HepG2 (cell line): ENCODE data around the gene PIEZO1. TPM values are rescaled to one million over a fixed set of nuclear protein-coding genes. Genes with fewer than 3 reads are reported as not detected.
A peak's percentile ranks its signal among the peaks of the same experiment; 100 is the strongest.

ENCODE experiments used
- AGO1 ChIP-seq: fragments of 200-400 bp; formaldehyde crosslinking; IDR thresholded peaks from 2 replicates; pipeline ENCODE4 v1.6.1; 2017; ENCODE audit warnings: mild to moderate bottlenecking, low read depth, low read length, moderate library complexity; ENCODE audit not compliant: poor library complexity, severe bottlenecking
- CBX5 ChIP-seq: sonication (generic); formaldehyde crosslinking; IDR thresholded peaks from 2 replicates; pipeline ENCODE4 v1.4.0; 2020; ENCODE audit warnings: missing genetic modification reagents, borderline replicate concordance
- GPN1 ChIP-seq: sonication (generic); formaldehyde crosslinking; IDR thresholded peaks from 2 replicates; pipeline ENCODE4 v1.5.1; 2020; ENCODE audit warnings: missing genetic modification reagents, borderline replicate concordance
- HOXA5 ChIP-seq: sonication (generic); formaldehyde crosslinking; IDR thresholded peaks from 2 replicates; pipeline ENCODE4 v1.4.0; 2020; ENCODE audit warnings: missing genetic modification reagents
- ISL2 ChIP-seq: sonication (generic); formaldehyde crosslinking; IDR thresholded peaks from 2 replicates; pipeline ENCODE4 v1.5.0; 2020; ENCODE audit warnings: missing genetic modification reagents
- KMT2B ChIP-seq: IDR thresholded peaks from 2 replicates; pipeline ENCODE4 v1.6.1; 2016; ENCODE audit warnings: missing genetic modification reagents, missing compliant biosample characterization
- MAFF ChIP-seq: IDR thresholded peaks from 2 replicates; pipeline ENCODE4 v1.6.1; 2011; ENCODE audit warnings: low read depth, low read length, improper control_type of control experiment
- RBM22 ChIP-seq: fragments of 200-400 bp; formaldehyde crosslinking; optimal IDR thresholded peaks from 2 replicates; pipeline ENCODE3; 2017; ENCODE audit warnings: mild to moderate bottlenecking, low read length, moderate library complexity
- RCOR2 ChIP-seq: IDR thresholded peaks from 2 replicates; pipeline ENCODE4 v1.6.1; 2016; ENCODE audit warnings: missing biosample characterization, missing genetic modification reagents
- SMARCC2 ChIP-seq: fragments of 450-650 bp; IDR thresholded peaks from 2 replicates; pipeline ENCODE4 v1.6.1; 2017; ENCODE audit warnings: antibody characterized with exemption, mild to moderate bottlenecking
- SOX13 ChIP-seq, 3 experiments: fragments of 450-650 bp in 1 of 3; sonication (generic) in 1 of 3; formaldehyde crosslinking in 1 of 3; IDR thresholded peaks in 2 of 3; conservative IDR thresholded peaks in 1 of 3; 2 replicates each; pipeline versions ENCODE4 v1.5.0 to v1.6.1; 2016 to 2020; ENCODE audit warnings: antibody characterized with exemption in 1 of 3, mild to moderate bottlenecking in 1 of 3, missing compliant biosample characterization in 1 of 3, missing genetic modification reagents in 1 of 3, moderate library complexity in 1 of 3
- SP2 ChIP-seq: sonication (generic); formaldehyde crosslinking; IDR thresholded peaks from 2 replicates; pipeline ENCODE4 v1.5.1; 2020; ENCODE audit warnings: mild to moderate bottlenecking, missing genetic modification reagents
- STAT5B ChIP-seq: sonication (generic); formaldehyde crosslinking; IDR thresholded peaks from 2 replicates; pipeline ENCODE4 v1.4.0; 2020; ENCODE audit warnings: missing genetic modification reagents
- ZFP41 ChIP-seq: sonication (generic); formaldehyde crosslinking; IDR thresholded peaks from 2 replicates; pipeline ENCODE4 v1.4.0; 2020; ENCODE audit warnings: mild to moderate bottlenecking, missing genetic modification reagents, borderline replicate concordance
- ZNF335 ChIP-seq: sonication (generic); formaldehyde crosslinking; IDR thresholded peaks from 2 replicates; pipeline ENCODE4 v1.4.0; 2020; ENCODE audit warnings: missing genetic modification reagents
- polyA plus RNA-seq, 8 experiments: library from polyadenylated mRNA; depleted of rRNA in 3 of 8; stranded (reverse) in 7 of 8; unstranded in 1 of 8; fragments of >200 nt; fragmentation: Illumina TruSeq in 4 of 8; extraction: Trizol in 4 of 8; gene quantifications; 2 replicates each; pipeline versions ENCODE4 v1.2.1 to v1.2.3, GENCODE V29; 2011 to 2016; ENCODE audit warnings: low read depth in 4 of 8, missing spikeins in 1 of 8, mixed read lengths in 1 of 8; ENCODE audit not compliant: insufficient read depth in 1 of 8
- total RNA-seq, 5 experiments: library from RNA; depleted of rRNA; stranded (reverse); fragments of >200 nt; fragmentation: Illumina TruSeq; extraction: Trizol; gene quantifications; 2 replicates each; pipeline ENCODE4 v1.2.3, GENCODE V29; 2016; ENCODE audit warnings: low read depth in 1 of 5
- TF ChIP-seq, protein P1 (sequence below): sonication (generic); formaldehyde crosslinking; IDR thresholded peaks from 2 replicates; pipeline ENCODE4 v1.5.0; 2020; ENCODE audit warnings: mild to moderate bottlenecking, missing genetic modification reagents, borderline replicate concordance
- TF ChIP-seq, protein P2 (sequence below): sonication (generic); formaldehyde crosslinking; IDR thresholded peaks from 2 replicates; pipeline ENCODE4 v1.5.1; 2020; ENCODE audit warnings: missing genetic modification reagents, mild to moderate bottlenecking, borderline replicate concordance
- TF ChIP-seq, protein P3 (sequence below): IDR thresholded peaks from 2 replicates; pipeline ENCODE4 v1.6.1; 2016; ENCODE audit warnings: mild to moderate bottlenecking, missing biosample characterization, missing genetic modification reagents
- TF ChIP-seq, protein P4 (sequence below): sonication (generic); formaldehyde crosslinking; IDR thresholded peaks from 2 replicates; pipeline ENCODE4 v1.4.0; 2020; ENCODE audit warnings: missing genetic modification reagents, mild to moderate bottlenecking, borderline replicate concordance
- TF ChIP-seq, protein P5 (sequence below): IDR thresholded peaks from 2 replicates; pipeline ENCODE4 v1.6.1; 2016; ENCODE audit warnings: missing compliant biosample characterization, missing genetic modification reagents, borderline replicate concordance

PIEZO1 gene
- total and polyA plus RNA-seq, 2 of the 13 experiments (the other 11 are each of a cell fraction or from before 2014, with no cell fraction given), result 67.9 to 85.0 TPM

DNA sequence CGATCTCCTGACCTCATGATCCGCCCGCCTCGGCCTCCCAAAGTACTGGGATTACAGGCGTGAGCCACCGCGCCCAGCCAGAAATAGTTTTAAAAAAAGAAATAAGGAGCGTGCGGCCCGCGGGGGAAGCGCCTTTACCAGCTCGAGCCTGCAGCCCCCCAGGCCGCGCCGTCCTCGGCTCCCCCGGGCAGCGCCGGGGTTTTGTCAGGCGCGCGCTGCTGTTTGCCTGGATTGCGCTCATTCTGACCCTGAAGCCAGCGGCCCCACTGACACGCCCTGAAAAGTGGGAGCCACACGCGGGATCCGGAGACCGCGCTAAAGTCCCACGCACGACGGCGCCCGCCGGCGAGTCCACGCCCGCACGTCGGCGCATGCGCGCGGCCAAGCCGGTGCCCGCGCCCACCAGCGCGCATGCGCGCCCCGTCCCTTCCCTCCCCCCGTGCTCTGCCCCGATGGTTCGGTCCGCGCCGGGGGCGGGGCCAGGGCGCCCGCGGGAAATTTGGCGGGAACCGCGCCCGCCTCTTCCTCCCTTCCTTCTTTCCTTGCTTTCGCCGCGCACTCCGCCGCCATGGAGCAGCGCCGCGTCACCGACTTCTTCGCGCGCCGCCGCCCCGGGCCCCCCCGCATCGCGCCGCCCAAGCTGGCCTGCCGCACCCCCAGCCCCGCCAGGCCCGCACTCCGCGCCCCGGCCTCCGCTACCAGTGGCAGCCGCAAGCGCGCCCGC is 18.4 kb upstream of the PIEZO1 start, which contains the start of gene CDT1 (continued):
- TF ChIP-seq, protein P1, sequence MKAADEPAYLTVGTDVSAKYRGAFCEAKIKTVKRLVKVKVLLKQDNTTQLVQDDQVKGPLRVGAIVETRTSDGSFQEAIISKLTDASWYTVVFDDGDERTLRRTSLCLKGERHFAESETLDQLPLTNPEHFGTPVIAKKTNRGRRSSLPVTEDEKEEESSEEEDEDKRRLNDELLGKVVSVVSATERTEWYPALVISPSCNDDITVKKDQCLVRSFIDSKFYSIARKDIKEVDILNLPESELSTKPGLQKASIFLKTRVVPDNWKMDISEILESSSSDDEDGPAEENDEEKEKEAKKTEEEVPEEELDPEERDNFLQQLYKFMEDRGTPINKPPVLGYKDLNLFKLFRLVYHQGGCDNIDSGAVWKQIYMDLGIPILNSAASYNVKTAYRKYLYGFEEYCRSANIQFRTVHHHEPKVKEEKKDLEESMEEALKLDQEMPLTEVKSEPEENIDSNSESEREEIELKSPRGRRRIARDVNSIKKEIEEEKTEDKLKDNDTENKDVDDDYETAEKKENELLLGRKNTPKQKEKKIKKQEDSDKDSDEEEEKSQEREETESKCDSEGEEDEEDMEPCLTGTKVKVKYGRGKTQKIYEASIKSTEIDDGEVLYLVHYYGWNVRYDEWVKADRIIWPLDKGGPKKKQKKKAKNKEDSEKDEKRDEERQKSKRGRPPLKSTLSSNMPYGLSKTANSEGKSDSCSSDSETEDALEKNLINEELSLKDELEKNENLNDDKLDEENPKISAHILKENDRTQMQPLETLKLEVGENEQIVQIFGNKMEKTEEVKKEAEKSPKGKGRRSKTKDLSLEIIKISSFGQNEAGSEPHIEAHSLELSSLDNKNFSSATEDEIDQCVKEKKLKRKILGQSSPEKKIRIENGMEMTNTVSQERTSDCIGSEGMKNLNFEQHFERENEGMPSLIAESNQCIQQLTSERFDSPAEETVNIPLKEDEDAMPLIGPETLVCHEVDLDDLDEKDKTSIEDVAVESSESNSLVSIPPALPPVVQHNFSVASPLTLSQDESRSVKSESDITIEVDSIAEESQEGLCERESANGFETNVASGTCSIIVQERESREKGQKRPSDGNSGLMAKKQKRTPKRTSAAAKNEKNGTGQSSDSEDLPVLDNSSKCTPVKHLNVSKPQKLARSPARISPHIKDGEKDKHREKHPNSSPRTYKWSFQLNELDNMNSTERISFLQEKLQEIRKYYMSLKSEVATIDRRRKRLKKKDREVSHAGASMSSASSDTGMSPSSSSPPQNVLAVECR, result peak; percentile 74; the same call in 1 of the 2 replicates
- TF ChIP-seq, protein P2, sequence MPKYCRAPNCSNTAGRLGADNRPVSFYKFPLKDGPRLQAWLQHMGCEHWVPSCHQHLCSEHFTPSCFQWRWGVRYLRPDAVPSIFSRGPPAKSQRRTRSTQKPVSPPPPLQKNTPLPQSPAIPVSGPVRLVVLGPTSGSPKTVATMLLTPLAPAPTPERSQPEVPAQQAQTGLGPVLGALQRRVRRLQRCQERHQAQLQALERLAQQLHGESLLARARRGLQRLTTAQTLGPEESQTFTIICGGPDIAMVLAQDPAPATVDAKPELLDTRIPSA (CRISPR knock-in tag), result no peak
- TF ChIP-seq SOX13 (IDR thresholded peaks at IDR 0.05), result no peak
- 0 out of 4 replicates have a peak, but pooled peaks of 1 of the 2 experiments have one; percentile 19 for TF ChIP-seq SOX13 (CRISPR knock-in tag; conservative IDR thresholded peaks at IDR 0.05 in 1 of 2, IDR thresholded peaks at IDR 0.05 in 1 of 2)
- TF ChIP-seq, protein P3, sequence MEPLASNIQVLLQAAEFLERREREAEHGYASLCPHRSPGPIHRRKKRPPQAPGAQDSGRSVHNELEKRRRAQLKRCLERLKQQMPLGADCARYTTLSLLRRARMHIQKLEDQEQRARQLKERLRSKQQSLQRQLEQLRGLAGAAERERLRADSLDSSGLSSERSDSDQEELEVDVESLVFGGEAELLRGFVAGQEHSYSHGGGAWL (CRISPR knock-in tag), result no peak
- no peak for TF ChIP-seq MAFF
- TF ChIP-seq HOXA5, result peak; percentile 89
- no peak for TF ChIP-seq RCOR2 (CRISPR knock-in tag)
- no peak; the same call in 1 of the 2 replicates for TF ChIP-seq ZFP41 (CRISPR knock-in tag)
- no peak for TF ChIP-seq SP2 (CRISPR knock-in tag)
- TF ChIP-seq, protein P4, sequence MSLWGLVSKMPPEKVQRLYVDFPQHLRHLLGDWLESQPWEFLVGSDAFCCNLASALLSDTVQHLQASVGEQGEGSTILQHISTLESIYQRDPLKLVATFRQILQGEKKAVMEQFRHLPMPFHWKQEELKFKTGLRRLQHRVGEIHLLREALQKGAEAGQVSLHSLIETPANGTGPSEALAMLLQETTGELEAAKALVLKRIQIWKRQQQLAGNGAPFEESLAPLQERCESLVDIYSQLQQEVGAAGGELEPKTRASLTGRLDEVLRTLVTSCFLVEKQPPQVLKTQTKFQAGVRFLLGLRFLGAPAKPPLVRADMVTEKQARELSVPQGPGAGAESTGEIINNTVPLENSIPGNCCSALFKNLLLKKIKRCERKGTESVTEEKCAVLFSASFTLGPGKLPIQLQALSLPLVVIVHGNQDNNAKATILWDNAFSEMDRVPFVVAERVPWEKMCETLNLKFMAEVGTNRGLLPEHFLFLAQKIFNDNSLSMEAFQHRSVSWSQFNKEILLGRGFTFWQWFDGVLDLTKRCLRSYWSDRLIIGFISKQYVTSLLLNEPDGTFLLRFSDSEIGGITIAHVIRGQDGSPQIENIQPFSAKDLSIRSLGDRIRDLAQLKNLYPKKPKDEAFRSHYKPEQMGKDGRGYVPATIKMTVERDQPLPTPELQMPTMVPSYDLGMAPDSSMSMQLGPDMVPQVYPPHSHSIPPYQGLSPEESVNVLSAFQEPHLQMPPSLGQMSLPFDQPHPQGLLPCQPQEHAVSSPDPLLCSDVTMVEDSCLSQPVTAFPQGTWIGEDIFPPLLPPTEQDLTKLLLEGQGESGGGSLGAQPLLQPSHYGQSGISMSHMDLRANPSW (CRISPR knock-in tag), result no peak
- TF ChIP-seq, protein P5, sequence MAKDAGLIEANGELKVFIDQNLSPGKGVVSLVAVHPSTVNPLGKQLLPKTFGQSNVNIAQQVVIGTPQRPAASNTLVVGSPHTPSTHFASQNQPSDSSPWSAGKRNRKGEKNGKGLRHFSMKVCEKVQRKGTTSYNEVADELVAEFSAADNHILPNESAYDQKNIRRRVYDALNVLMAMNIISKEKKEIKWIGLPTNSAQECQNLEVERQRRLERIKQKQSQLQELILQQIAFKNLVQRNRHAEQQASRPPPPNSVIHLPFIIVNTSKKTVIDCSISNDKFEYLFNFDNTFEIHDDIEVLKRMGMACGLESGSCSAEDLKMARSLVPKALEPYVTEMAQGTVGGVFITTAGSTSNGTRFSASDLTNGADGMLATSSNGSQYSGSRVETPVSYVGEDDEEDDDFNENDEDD (CRISPR knock-in tag), result peak; percentile 99
- TF ChIP-seq ISL2, result peak; percentile 79
- no peak for TF ChIP-seq GPN1 (CRISPR knock-in tag)
- peak; percentile 1; the same call in 1 of the 2 replicates for TF ChIP-seq KMT2B (CRISPR knock-in tag)
- TF ChIP-seq STAT5B, result no peak
- no peak for TF ChIP-seq ZNF335
- no peak for TF ChIP-seq CBX5 (CRISPR knock-in tag)
- no peak for TF ChIP-seq AGO1
- no peak for TF ChIP-seq RBM22
- no peak for TF ChIP-seq SMARCC2
